Astrocyte of the cerebellum (primary cell): ENCODE data around the gene ACSF3.

Experiments
- DNase-seq: peaks from one replicate; pipeline ENCODE4 v3.0.0-alpha.2; 2011; ENCODE audit warnings: low read depth
- H3K4me3 ChIP-seq: 2 replicates; pipeline ENCODE4 v1.5.1; 2011; ENCODE audit warnings: mild to moderate bottlenecking, low read depth, low read length, moderate library complexity
- CTCF ChIP-seq: IDR thresholded peaks from 2 replicates; pipeline ENCODE4 v1.5.1; 2012; ENCODE audit warnings: low read length, low read depth, moderate library complexity, mild to moderate bottlenecking; ENCODE audit errors: missing control alignments
- in situ Hi-C: cut with HindIII; loops from 2 replicates; pipeline ENCODE4 v1.10.0; 2017; ENCODE audit warnings: low sequenced_read_pairs

The ACSF3 gene

GRCh38 chr16:89051521-89052166 lies 42.0 kb upstream of the ACSF3 start:
- no peak for DNase-seq
- no peak overlapping the region for H3K4me3 ChIP-seq
- no peak for TF ChIP-seq CTCF
- in situ Hi-C loops, result no loop called here

GRCh38 chr16:89052191-89052889 lies 41.3 kb upstream of the ACSF3 start:
- DNase-seq, result no peak
- in situ Hi-C loops, result no loop called here
- TF ChIP-seq CTCF, result no peak
- peak overlapping the region; percentile 23 for H3K4me3 ChIP-seq

GRCh38 chr16:89052890-89053724 lies 40.5 kb upstream of the ACSF3 start:
- no peak for TF ChIP-seq CTCF
- in situ Hi-C loops, result no loop called here
- no peak for DNase-seq
- peak overlapping the region; percentile 23 for H3K4me3 ChIP-seq

GRCh38 chr16:89053725-89054029 lies 40.0 kb upstream of the ACSF3 start:
- H3K4me3 ChIP-seq, result no peak overlapping the region
- in situ Hi-C loops, result no loop called here
- no peak for DNase-seq
- TF ChIP-seq CTCF, result no peak

- in situ Hi-C loops, result no loop called here
- H3K4me3 ChIP-seq, result no peak overlapping the region
- no peak for TF ChIP-seq CTCF
- DNase-seq, result no peak
Observed at GRCh38 chr16:89054261-89054661, 39.4 kb upstream of the ACSF3 start.

GRCh38 chr16:89054714-89055113 lies 38.9 kb upstream of the ACSF3 start:
- no peak overlapping the region for H3K4me3 ChIP-seq
- no peak for TF ChIP-seq CTCF
- DNase-seq, result no peak
- in situ Hi-C loops, result no loop called here
